Glutamatergic neuron (in vitro differentiated cells): ENCODE results near the gene KBTBD6. TPM values are rescaled to one million over a fixed set of nuclear protein-coding genes. Genes with fewer than 3 reads are reported as not detected.
A peak's percentile ranks its signal among the peaks of the same experiment; 100 is the strongest.

Experiments used
- DNase-seq: peaks from one replicate; pipeline ENCODE4 v3.0.0; 2022
- H3K27ac Mint-ChIP-seq: one replicate; pipeline ENCODE4 v1.8.0; 2020; ENCODE audit warnings: mild to moderate bottlenecking, mixed read lengths, inconsistent platforms; ENCODE audit not compliant: unreplicated experiment
- H3K27me3 Mint-ChIP-seq: one replicate; pipeline ENCODE4 v1.8.0; 2020; ENCODE audit warnings: mild to moderate bottlenecking, moderate library complexity, mixed read lengths, inconsistent platforms; ENCODE audit not compliant: unreplicated experiment
- H3K36me3 Mint-ChIP-seq: one replicate; pipeline ENCODE4 v1.8.0; 2020; ENCODE audit warnings: mild to moderate bottlenecking, mixed read lengths, inconsistent platforms; ENCODE audit not compliant: unreplicated experiment
- H3K4me1 Mint-ChIP-seq: one replicate; pipeline ENCODE4 v1.8.0; 2020; ENCODE audit warnings: mild to moderate bottlenecking, low read depth, mixed read lengths, inconsistent platforms; ENCODE audit not compliant: unreplicated experiment
- H3K4me3 Mint-ChIP-seq: one replicate; pipeline ENCODE4 v1.8.0; 2020; ENCODE audit warnings: mild to moderate bottlenecking, mixed read lengths, inconsistent platforms; ENCODE audit not compliant: unreplicated experiment
- H3K9me3 Mint-ChIP-seq: one replicate; pipeline ENCODE4 v1.8.0; 2020; ENCODE audit warnings: mild to moderate bottlenecking, moderate library complexity, mixed read lengths, inconsistent platforms; ENCODE audit not compliant: unreplicated experiment
- CTCF ChIP-seq: fragments of 200-600 bp; sonication (generic); IDR thresholded peaks from one replicate; pipeline ENCODE4 v1.5.0; 2021; ENCODE audit not compliant: partially characterized antibody, unreplicated experiment
- total RNA-seq: library from RNA; stranded (reverse); fragmentation: NEBNext Ultra II Directional; extraction: Animal tissue kit (Norgen Biotek cat#: 25700); gene quantifications from one replicate; pipeline ENCODE4 v1.2.1, GENCODE V29; 2021; ENCODE audit not compliant: unreplicated experiment

The KBTBD6 gene
- total RNA-seq, 1 donor from 2014 or later, result 8.5 TPM

- no peak for TF ChIP-seq CTCF
- Mint-ChIP-seq H3K9me3 (no peaks in the 10 kb centered on the region), H3K4me1 (no peaks in the 10 kb centered on the region), H3K27ac (no peak overlapping the region), H3K27me3 (peaks cover 1% of the 10 kb centered on the region), H3K36me3 (no peaks in the 10 kb centered on the region), H3K4me3 (no peak overlapping the region)
- DNase-seq, result no peak
Observed at GRCh38 chr13:41117869-41118268, 14.7 kb downstream of the KBTBD6 start.

GRCh38 chr13:41111454-41111853 is 21.1 kb downstream of the KBTBD6 start:
- Mint-ChIP-seq H3K36me3 (no peaks in the 10 kb centered on the region), H3K27me3 (peaks cover 2% of the 10 kb centered on the region), H3K27ac (no peak overlapping the region), H3K4me1 (peaks cover 3% of the 10 kb centered on the region), H3K9me3 (peaks cover 4% of the 10 kb centered on the region), H3K4me3 (no peak overlapping the region)
- no peak for DNase-seq
- no peak for TF ChIP-seq CTCF

GRCh38 chr13:41107584-41108014 is 25.0 kb downstream of the KBTBD6 start:
- peaks cover 4% of the 10 kb centered on the region for H3K9me3 Mint-ChIP-seq
- peak; percentile 22 for DNase-seq
- H3K4me1 Mint-ChIP-seq, result peaks cover 3% of the 10 kb centered on the region
- H3K27me3 Mint-ChIP-seq, result peaks cover 2% of the 10 kb centered on the region
- H3K36me3 Mint-ChIP-seq, result no peaks in the 10 kb centered on the region
- TF ChIP-seq CTCF, result no peak
- no peak overlapping the region for H3K4me3 Mint-ChIP-seq
- H3K27ac Mint-ChIP-seq, result no peak overlapping the region

- TF ChIP-seq CTCF, result no peak
- Mint-ChIP-seq H3K27me3 (peaks cover 2% of the 10 kb centered on the region), H3K4me1 (peaks cover 3% of the 10 kb centered on the region), H3K9me3 (peaks cover 4% of the 10 kb centered on the region), H3K36me3 (no peaks in the 10 kb centered on the region), H3K27ac (peak overlapping the region; percentile 59), H3K4me3 (no peak overlapping the region)
- peak; percentile 26 for DNase-seq
Observed at GRCh38 chr13:41107104-41107571, 25.5 kb downstream of the KBTBD6 start.

- no peaks in the 10 kb centered on the region for H3K36me3 Mint-ChIP-seq
- H3K4me1 Mint-ChIP-seq, result no peaks in the 10 kb centered on the region
- H3K9me3 Mint-ChIP-seq, result peaks cover 1% of the 10 kb centered on the region
- no peak overlapping the region for H3K27ac Mint-ChIP-seq
- no peak for DNase-seq
- H3K27me3 Mint-ChIP-seq, result peaks cover 2% of the 10 kb centered on the region
- TF ChIP-seq CTCF, result no peak
- no peak overlapping the region for H3K4me3 Mint-ChIP-seq
Observed at GRCh38 chr13:41099986-41100385, 32.6 kb downstream of the KBTBD6 start.
